Upper lobe of left lung (tissue), 4 donors: ENCODE results near the gene ATP5F1C.

Source experiments
- CTCF ChIP-seq, 6 experiments: fragments of 450-650 bp in 4 of 6; fragments of 200-600 bp in 2 of 6; sonication (generic) in 2 of 6; IDR thresholded peaks; one replicate each; pipeline ENCODE4 v1.5.1; 2016 to 2019; ENCODE audit warnings: antibody characterized with exemption in 6 of 6
- POLR2A ChIP-seq, 4 donors: fragments of 450-650 bp; IDR thresholded peaks; one replicate each; pipeline ENCODE4 v1.5.1; 2016 to 2017; ENCODE audit warnings: antibody characterized with exemption in 4 of 4, mild to moderate bottlenecking in 2 of 4
- POLR2AphosphoS5 ChIP-seq, 2 donors: sonication (generic); formaldehyde crosslinking; IDR thresholded peaks; one replicate each; pipeline ENCODE4 v1.5.1; 2017; ENCODE audit warnings: antibody characterized with exemption in 2 of 2

GRCh38 chr10:7776777-7777176, 11.2 kb upstream of the ATP5F1C start:
- TF ChIP-seq CTCF (IDR thresholded peaks at IDR 0.05) (no peak), POLR2AphosphoS5 (IDR thresholded peaks at IDR 0.05) (no peak), POLR2A (IDR thresholded peaks at IDR 0.05) (no peak)
